Measurements from ENCODE around the gene ZGPAT. TPM values are rescaled to one million over a fixed set of nuclear protein-coding genes. Genes with fewer than 3 reads are reported as not detected.

ZGPAT gene
- total RNA-seq, 2 donors from 2014 or later: 32.6 to 41.1 TPM

DNA sequence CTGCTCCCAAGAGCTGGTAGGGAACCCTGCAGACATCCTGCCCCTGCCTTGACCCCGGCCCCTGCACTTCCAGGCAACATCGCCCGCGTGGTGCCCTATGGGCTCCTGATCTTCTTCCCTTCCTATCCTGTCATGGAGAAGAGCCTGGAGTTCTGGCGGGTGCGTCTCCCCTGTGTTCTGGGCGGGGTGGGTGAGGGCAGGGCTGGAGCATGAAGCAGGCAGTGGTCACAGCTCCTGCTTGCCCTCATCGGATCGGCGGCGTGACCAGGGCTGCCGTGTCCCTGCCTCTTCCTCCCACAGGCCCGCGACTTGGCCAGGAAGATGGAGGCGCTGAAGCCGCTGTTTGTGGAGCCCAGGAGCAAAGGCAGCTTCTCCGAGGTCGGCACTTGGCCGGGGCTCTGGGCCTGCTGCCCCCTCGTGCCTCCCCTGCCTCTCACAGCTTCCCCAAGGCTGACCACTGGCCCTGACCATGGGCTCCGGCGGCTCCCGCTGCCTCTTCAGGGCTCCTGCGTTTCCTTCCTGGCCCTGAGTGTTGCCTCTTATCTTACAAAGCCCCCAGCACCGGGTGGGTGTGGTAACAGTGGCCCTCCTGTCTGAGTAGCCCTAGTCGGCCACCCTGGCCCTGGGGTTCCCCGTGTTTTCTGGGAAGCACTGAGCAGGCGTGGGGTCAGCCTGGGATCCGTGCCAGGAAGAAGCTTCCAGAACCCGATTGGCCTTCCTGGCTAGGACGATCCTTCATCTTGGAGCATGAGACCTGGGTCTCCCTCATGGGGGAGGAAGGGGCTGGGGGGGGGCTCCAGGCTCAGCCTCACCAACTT is 19.4 kb upstream of the ZGPAT start:
- H3K4me1 ChIP-seq (ENCODE audit: control insufficient read depth in 1 of 2, low read depth in 2 of 2): peaks cover 4 to 27% of the 10 kb centered on the region in 2 donors
- H3K9me3 ChIP-seq: no peaks in the 10 kb centered on the region
- no peak for ATAC-seq (ENCODE audit: insufficient number of reproducible peaks, low FRiP score, low read depth)

DNA sequence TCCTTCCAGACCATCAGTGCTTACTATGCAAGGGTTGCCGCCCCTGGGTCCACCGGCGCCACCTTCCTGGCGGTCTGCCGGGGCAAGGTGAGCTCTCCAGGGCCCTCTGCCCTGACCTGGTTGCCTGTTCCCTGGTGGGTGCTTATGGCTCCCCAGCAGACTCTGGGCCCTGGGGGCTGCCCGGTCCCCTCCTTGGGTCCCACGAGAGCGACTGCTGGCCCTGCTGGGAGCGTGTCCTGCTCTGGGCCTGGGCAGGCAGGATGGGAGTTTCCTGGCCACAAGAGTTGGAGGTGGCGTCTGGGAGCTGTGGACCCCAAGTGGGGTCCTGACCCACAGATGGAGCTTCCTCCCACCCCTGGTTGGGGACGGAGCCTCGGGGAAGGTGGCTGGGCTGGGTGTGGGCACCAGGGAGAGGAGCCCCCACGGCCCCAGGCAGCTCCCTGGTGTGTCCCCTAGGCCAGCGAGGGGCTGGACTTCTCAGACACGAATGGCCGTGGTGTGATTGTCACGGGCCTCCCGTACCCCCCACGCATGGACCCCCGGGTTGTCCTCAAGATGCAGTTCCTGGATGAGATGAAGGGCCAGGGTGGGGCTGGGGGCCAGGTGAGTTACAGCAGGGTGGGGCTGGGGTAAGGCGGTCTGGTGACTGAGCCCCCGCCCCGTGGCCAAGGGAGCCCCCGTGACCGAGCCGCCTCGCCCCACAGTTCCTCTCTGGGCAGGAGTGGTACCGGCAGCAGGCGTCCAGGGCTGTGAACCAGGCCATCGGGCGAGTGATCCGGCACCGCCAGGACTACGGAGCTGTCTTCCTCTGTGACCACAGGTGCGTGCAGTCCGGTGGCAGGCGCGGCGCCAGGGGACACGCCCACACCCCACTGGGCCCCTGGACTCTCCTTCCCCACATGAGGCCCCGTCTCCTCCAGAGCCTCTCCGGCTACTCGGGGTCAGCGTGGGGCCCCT is 18.5 kb upstream of the ZGPAT start:
- H3K27me3 ChIP-seq (replicated peaks; ENCODE audit: insufficient read depth): no peaks in the 10 kb centered on the region
- ATAC-seq (ENCODE audit: insufficient number of reproducible peaks, low FRiP score, low read depth) (no peak), DNase-seq (ENCODE audit: low spot score) (no peak)
- H3K4me3 ChIP-seq: no peak overlapping the region
- peaks cover 4 to 25% of the 10 kb centered on the region in 2 donors for H3K4me1 ChIP-seq (ENCODE audit: control insufficient read depth in 1 of 2, low read depth in 2 of 2)
- TF ChIP-seq, protein P1, sequence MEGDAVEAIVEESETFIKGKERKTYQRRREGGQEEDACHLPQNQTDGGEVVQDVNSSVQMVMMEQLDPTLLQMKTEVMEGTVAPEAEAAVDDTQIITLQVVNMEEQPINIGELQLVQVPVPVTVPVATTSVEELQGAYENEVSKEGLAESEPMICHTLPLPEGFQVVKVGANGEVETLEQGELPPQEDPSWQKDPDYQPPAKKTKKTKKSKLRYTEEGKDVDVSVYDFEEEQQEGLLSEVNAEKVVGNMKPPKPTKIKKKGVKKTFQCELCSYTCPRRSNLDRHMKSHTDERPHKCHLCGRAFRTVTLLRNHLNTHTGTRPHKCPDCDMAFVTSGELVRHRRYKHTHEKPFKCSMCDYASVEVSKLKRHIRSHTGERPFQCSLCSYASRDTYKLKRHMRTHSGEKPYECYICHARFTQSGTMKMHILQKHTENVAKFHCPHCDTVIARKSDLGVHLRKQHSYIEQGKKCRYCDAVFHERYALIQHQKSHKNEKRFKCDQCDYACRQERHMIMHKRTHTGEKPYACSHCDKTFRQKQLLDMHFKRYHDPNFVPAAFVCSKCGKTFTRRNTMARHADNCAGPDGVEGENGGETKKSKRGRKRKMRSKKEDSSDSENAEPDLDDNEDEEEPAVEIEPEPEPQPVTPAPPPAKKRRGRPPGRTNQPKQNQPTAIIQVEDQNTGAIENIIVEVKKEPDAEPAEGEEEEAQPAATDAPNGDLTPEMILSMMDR (IDR thresholded peaks at IDR 0.05): no peak
- H3K36me3 ChIP-seq: no peaks in the 10 kb centered on the region
- no peak overlapping the region for H3K27ac ChIP-seq
- no peaks in the 10 kb centered on the region for H3K9me3 ChIP-seq

More for the DNA sequence above, 19.4 kb upstream of the ZGPAT start:
- Histone ChIP-seq H3K27me3 (replicated peaks; ENCODE audit: insufficient read depth) (no peaks in the 10 kb centered on the region), H3K4me3 (no peak overlapping the region), H3K36me3 (no peaks in the 10 kb centered on the region), H3K27ac (peak overlapping the region in 1 of 2 donors; percentile 61)
- DNase-seq (ENCODE audit: low spot score): no peak
- TF ChIP-seq, protein P1 (IDR thresholded peaks at IDR 0.05): no peak

DNA sequence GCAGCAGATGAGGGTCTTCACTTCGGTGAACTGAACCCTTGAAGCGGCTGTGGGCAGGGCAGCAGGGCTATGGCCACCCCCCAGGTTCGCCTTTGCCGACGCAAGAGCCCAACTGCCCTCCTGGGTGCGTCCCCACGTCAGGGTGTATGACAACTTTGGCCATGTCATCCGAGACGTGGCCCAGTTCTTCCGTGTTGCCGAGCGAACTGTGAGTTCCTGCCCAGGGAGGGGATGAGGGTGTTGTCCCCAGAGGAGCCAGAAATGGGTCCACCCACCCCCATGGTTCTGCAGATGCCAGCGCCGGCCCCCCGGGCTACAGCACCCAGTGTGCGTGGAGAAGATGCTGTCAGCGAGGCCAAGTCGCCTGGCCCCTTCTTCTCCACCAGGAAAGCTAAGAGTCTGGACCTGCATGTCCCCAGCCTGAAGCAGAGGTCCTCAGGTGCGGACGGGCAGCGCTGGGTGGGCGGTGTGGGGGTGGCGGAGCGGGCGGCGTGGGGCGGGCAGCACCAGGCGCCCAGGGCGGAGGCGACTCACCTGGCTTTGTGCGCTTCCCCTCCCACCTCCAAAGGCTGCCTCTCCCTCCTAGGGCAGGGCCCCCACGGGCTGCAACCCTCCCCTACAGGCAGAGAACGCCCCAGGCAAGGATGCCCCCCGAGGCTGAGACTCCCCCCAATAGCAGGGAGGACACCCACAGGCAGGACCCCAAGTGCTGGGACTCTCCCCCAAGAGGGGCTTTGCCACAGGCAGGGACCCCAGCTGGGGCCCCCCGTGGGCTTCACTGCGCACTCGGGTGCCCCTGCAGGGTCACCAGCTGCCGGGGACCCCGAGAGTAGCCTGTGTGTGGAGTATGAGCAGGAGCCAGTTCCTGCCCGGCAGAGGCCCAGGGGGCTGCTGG is 17.6 kb upstream of the ZGPAT start:
- no peaks in the 10 kb centered on the region for H3K9me3 ChIP-seq
- no peaks in the 10 kb centered on the region for H3K27me3 ChIP-seq (replicated peaks; ENCODE audit: insufficient read depth)
- H3K4me3 ChIP-seq: no peak overlapping the region
- no peak for DNase-seq (ENCODE audit: low spot score)
- H3K27ac ChIP-seq: no peak overlapping the region
- peaks cover 4 to 25% of the 10 kb centered on the region in 2 donors for H3K4me1 ChIP-seq (ENCODE audit: control insufficient read depth in 1 of 2, low read depth in 2 of 2)
- H3K36me3 ChIP-seq: peaks cover 5% of the 10 kb centered on the region
- TF ChIP-seq, protein P1 (IDR thresholded peaks at IDR 0.05): no peak
- ATAC-seq (ENCODE audit: insufficient number of reproducible peaks, low FRiP score, low read depth): no peak

DNA sequence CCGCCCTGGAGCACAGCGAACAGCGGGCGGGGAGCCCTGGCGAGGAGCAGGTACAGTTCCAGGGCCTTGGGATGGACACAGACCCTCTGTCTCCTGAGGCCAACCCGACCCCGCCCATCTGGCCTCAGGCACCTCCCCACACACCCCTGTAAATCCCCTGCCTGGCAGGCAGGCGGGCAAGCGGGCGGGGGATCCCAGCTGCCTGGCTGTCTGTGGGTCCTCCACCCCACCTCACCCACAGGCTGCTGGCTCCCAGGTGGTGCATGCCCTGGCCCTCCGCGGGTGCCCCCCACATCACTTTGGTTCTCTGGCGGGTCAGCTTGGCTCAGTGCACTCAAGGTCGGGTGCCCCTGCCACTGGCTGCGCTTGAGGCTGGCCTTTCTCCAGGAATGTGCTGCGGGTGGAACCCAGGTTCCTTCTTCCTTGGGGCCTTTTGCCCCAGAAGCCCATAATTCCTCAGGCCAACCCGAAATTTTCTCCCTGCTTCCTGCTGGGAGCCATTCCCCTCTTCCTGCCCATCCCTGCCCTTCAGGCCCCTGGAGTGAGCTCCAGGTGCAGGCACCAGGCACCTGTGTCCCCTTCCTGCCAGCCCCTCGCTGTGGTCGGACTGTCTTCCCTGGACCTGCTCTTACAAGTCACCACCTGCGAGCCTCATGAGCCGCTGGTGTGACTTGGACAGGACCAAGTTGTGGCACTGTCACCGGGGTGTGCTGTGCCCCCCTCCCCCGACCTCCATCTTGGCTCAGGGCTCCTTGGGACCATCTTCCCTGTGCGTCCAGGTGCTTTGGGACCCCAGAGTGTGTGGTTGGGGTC is 16.7 kb upstream of the ZGPAT start:
- H3K9me3 ChIP-seq: no peaks in the 10 kb centered on the region
- DNase-seq (ENCODE audit: low spot score) (no peak), ATAC-seq (ENCODE audit: insufficient number of reproducible peaks, low FRiP score, low read depth) (no peak)
- H3K4me1 ChIP-seq (ENCODE audit: control insufficient read depth in 1 of 2, low read depth in 2 of 2): peaks cover 4 to 24% of the 10 kb centered on the region in 2 donors
- peaks cover 5% of the 10 kb centered on the region for H3K36me3 ChIP-seq
- no peak overlapping the region for H3K4me3 ChIP-seq
- H3K27ac ChIP-seq: no peak overlapping the region
- TF ChIP-seq, protein P1 (IDR thresholded peaks at IDR 0.05): no peak
- no peaks in the 10 kb centered on the region for H3K27me3 ChIP-seq (replicated peaks; ENCODE audit: insufficient read depth)
